ENCODE measurements around the gene PGRMC2.

- TF ChIP-seq ZNF274 (IDR thresholded peaks at IDR 0.05; ENCODE audit: low read depth, low read length), result no peak
- TF ChIP-seq YY1 (IDR thresholded peaks at IDR 0.05; ENCODE audit: insufficient read depth, insufficient read length), result no peak
- no peak for TF ChIP-seq SUZ12 (IDR thresholded peaks at IDR 0.05; ENCODE audit: extremely low read depth, insufficient read depth, insufficient read length)
Measured at GRCh38 chr4:128334256-128334655, 46.6 kb upstream of the PGRMC2 start.

All from NT2/D1 (cell line).